Esophagus squamous epithelium (tissue), 5 donors: ENCODE measurements around the gene CENPW. TPM values are rescaled to one million over a fixed set of nuclear protein-coding genes. Genes with fewer than 3 reads are reported as not detected.
A peak's percentile ranks its signal among the peaks of the same experiment; 100 is the strongest.

Source experiments
- DNase-seq: peaks from one replicate; lab custom pipeline; 2025; lab: John Stamatoyannopoulos, UW
- H3K27ac ChIP-seq, 4 donors: fragments of 200-600 bp; sonication (generic); one replicate each; pipeline ENCODE4 v1.5.1; 2016 to 2019; ENCODE audit warnings: mild to moderate bottlenecking in 1 of 4
- H3K27me3 ChIP-seq, 4 donors: fragments of 200-600 bp; sonication (generic); 1 replicate in 3 of 4; 2 replicates in 1 of 4; pipeline versions ENCODE4 v1.5.1 to v1.6.0; 2017 to 2021; ENCODE audit warnings: antibody characterized with exemption in 1 of 4
- H3K36me3 ChIP-seq, 3 donors: fragments of 200-600 bp; sonication (generic); one replicate each; pipeline ENCODE4 v1.5.1; 2016 to 2019
- H3K4me1 ChIP-seq, 3 donors: fragments of 200-600 bp; sonication (generic); one replicate each; pipeline ENCODE4 v1.5.1; 2017 to 2019
- H3K4me3 ChIP-seq, 4 donors: fragments of 200-600 bp; sonication (generic); 1 replicate in 3 of 4; 2 replicates in 1 of 4; pipeline ENCODE4 v1.5.1; 2016 to 2019; ENCODE audit warnings: mild to moderate bottlenecking in 2 of 4, moderate library complexity in 1 of 4
- H3K9me3 ChIP-seq, 3 donors: fragments of 200-600 bp; sonication (generic); one replicate each; pipeline ENCODE4 v1.5.1; 2016 to 2019
- CTCF ChIP-seq, 6 experiments: fragments of 450-650 bp in 4 of 6; fragments of 200-600 bp in 2 of 6; sonication (generic) in 2 of 6; IDR thresholded peaks; one replicate each; pipeline ENCODE4 v1.5.1; 2016 to 2019; ENCODE audit warnings: antibody characterized with exemption in 6 of 6, mild to moderate bottlenecking in 4 of 6, moderate library complexity in 4 of 6
- POLR2A ChIP-seq, 4 donors: fragments of 450-650 bp; IDR thresholded peaks; one replicate each; pipeline ENCODE4 v1.6.1; 2017; ENCODE audit warnings: antibody characterized with exemption in 4 of 4, mild to moderate bottlenecking in 4 of 4, moderate library complexity in 3 of 4
- WGBS, 2 donors: methylation state at CpG; one replicate each; pipeline ENCODE4 v1.1.5; 2018; 5-methylcytosine and 5-hydroxymethylcytosine counted together
- intact Hi-C: fragments of 100-400 bp; cut with DNase I; formaldehyde crosslinking; loops from one replicate; pipeline ENCODE4 v1.15.0; 2022
- total RNA-seq, 4 donors: library from RNA; depleted of rRNA; stranded (reverse); fragments of >200 nt; gene quantifications; one replicate each; pipeline ENCODE4 v1.1.0, GENCODE V29; 2016
- donor health status: DM: yes; HTN: yes; CAD: no.

Gene CENPW
- total RNA-seq, 4 donors from 2014 or later, result 2.1 to 22.1 (median 12.1) TPM

GRCh38 chr6:126307849-126308248 lies 32.1 kb upstream of the CENPW start:
- no peak for DNase-seq
- Histone ChIP-seq H3K4me3 (no peak overlapping the region), H3K36me3 (no peaks in the 10 kb centered on the region), H3K4me1 (no peaks in the 10 kb centered on the region), H3K27me3 (no peaks in the 10 kb centered on the region), H3K27ac (no peak overlapping the region), H3K9me3 (no peaks in the 10 kb centered on the region)
- TF ChIP-seq POLR2A (IDR thresholded peaks at IDR 0.05), result no peak
- TF ChIP-seq CTCF (IDR thresholded peaks at IDR 0.05), result no peak
- intact Hi-C loops, result no loop called here
- WGBS, 2 donors, result 27 to 49% methylated on average over 2 of the region's 2 CpGs

- Histone ChIP-seq H3K4me3 (no peak overlapping the region), H3K36me3 (no peaks in the 10 kb centered on the region), H3K9me3 (no peaks in the 10 kb centered on the region), H3K27me3 (no peaks in the 10 kb centered on the region), H3K27ac (no peak overlapping the region), H3K4me1 (no peaks in the 10 kb centered on the region)
- WGBS, 2 donors, result 69 to 85% methylated on average over 3 of the region's 3 CpGs
- intact Hi-C loops, result no loop called here
- DNase-seq, result no peak
- no peak for TF ChIP-seq POLR2A (IDR thresholded peaks at IDR 0.05)
- no peak for TF ChIP-seq CTCF (IDR thresholded peaks at IDR 0.05)
These were observed 31.6 kb upstream of the CENPW start for GRCh38 chr6:126308362-126308761.

GRCh38 chr6:126312013-126312665 lies 27.8 kb upstream of the CENPW start:
- WGBS, 2 donors, result 83 to 94% methylated on average over 1 of the region's 1 CpG
- DNase-seq, result no peak
- Histone ChIP-seq H3K4me1 (no peaks in the 10 kb centered on the region), H3K36me3 (no peaks in the 10 kb centered on the region), H3K27me3 (no peaks in the 10 kb centered on the region), H3K4me3 (no peak overlapping the region), H3K27ac (no peak overlapping the region), H3K9me3 (no peaks in the 10 kb centered on the region)
- TF ChIP-seq POLR2A (IDR thresholded peaks at IDR 0.05) (no peak), CTCF (IDR thresholded peaks at IDR 0.05) (peak in 3 of 6 experiments; percentile 21 to 53 (median 28))
- intact Hi-C loops, result no loop called here

GRCh38 chr6:126313941-126314340 lies 26.0 kb upstream of the CENPW start:
- Histone ChIP-seq H3K36me3 (no peaks in the 10 kb centered on the region), H3K4me3 (no peak overlapping the region), H3K27me3 (no peaks in the 10 kb centered on the region), H3K27ac (no peak overlapping the region), H3K9me3 (no peaks in the 10 kb centered on the region), H3K4me1 (no peaks in the 10 kb centered on the region)
- WGBS, 2 donors, result 47 to 68% methylated on average over 1 of the region's 1 CpG
- TF ChIP-seq CTCF (IDR thresholded peaks at IDR 0.05) (no peak), POLR2A (IDR thresholded peaks at IDR 0.05) (no peak)
- intact Hi-C loops, result no loop called here
- no peak for DNase-seq

- no peak for DNase-seq
- H3K27ac ChIP-seq, result no peak overlapping the region
- H3K36me3 ChIP-seq, result no peaks in the 10 kb centered on the region
- WGBS, 2 donors, result 68 to 83% methylated on average over 1 of the region's 1 CpG
- TF ChIP-seq POLR2A (IDR thresholded peaks at IDR 0.05) (no peak), CTCF (IDR thresholded peaks at IDR 0.05) (no peak)
- no peaks in the 10 kb centered on the region for H3K9me3 ChIP-seq
- intact Hi-C loops, result no loop called here
- no peaks in the 10 kb centered on the region for H3K27me3 ChIP-seq
- H3K4me3 ChIP-seq, result no peak overlapping the region
- no peaks in the 10 kb centered on the region for H3K4me1 ChIP-seq
These were observed 21.1 kb upstream of the CENPW start for GRCh38 chr6:126318797-126319196.
